Stimulated activated CD4-positive, alpha-beta T cell treated with anti-CD3 and anti-CD28 coated beads, Interleukin-15, amount 100 ng/mL, for 24 hours (primary cell): ENCODE measurements around the gene SCYGR1.
"Not testable (repeated sequence)": the region's sequence is repeated elsewhere in the genome, so short reads cannot be mapped to it uniquely, and the experiment has no call there.

Source experiments
- DNase-seq: peaks from one replicate; pipeline ENCODE4 v3.0.0-alpha.2; 2020

Gene SCYGR1

GRCh38 chr2:227387583-227387982, at the start of gene SCYGR1:
SCYGR1 (minus strand) TSS chr2:227387949; CDS start chr2:227387949, 0 bp downstream.
- DNase-seq, result not testable (repeated sequence)

GRCh38 chr2:227436436-227437174, 48.9 kb upstream of the SCYGR1 start:
- no peak for DNase-seq

- DNase-seq, result no peak
Measured at GRCh38 chr2:227433171-227433570, 45.4 kb upstream of the SCYGR1 start.

- DNase-seq, result no peak
Measured at GRCh38 chr2:227430639-227431038, 42.9 kb upstream of the SCYGR1 start.

- no peak for DNase-seq
Measured at GRCh38 chr2:227428731-227429285, 41.1 kb upstream of the SCYGR1 start.

GRCh38 chr2:227423656-227424499, 36.1 kb upstream of the SCYGR1 start:
- no peak for DNase-seq

- DNase-seq, result no peak
Measured at GRCh38 chr2:227420087-227421052, 32.6 kb upstream of the SCYGR1 start.

GRCh38 chr2:227416701-227417100, 29.0 kb upstream of the SCYGR1 start:
- no peak for DNase-seq

GRCh38 chr2:227415538-227416424, 28.0 kb upstream of the SCYGR1 start:
- DNase-seq, result peak; percentile 22

GRCh38 chr2:227414846-227415245, 27.1 kb upstream of the SCYGR1 start:
- DNase-seq, result no peak

GRCh38 chr2:227413371-227413770, 25.6 kb upstream of the SCYGR1 start:
- DNase-seq, result no peak

- DNase-seq, result no peak
Measured at GRCh38 chr2:227412877-227413276, 25.1 kb upstream of the SCYGR1 start.

GRCh38 chr2:227411990-227412350, 24.2 kb upstream of the SCYGR1 start:
- no peak for DNase-seq

GRCh38 chr2:227411320-227411989, 23.7 kb upstream of the SCYGR1 start:
- DNase-seq, result peak; percentile 80

GRCh38 chr2:227410191-227410590, 22.4 kb upstream of the SCYGR1 start:
- no peak for DNase-seq

- no peak for DNase-seq
Measured at GRCh38 chr2:227407591-227408151, 19.9 kb upstream of the SCYGR1 start.

- DNase-seq, result peak; percentile 30
Measured at GRCh38 chr2:227406177-227407031, 18.7 kb upstream of the SCYGR1 start.

- DNase-seq, result no peak
Measured at GRCh38 chr2:227404585-227405271, 17.0 kb upstream of the SCYGR1 start.

GRCh38 chr2:227402959-227403358, 15.2 kb upstream of the SCYGR1 start:
- DNase-seq, result peak; percentile 28
